Measurements from ENCODE around the gene UBE2R2.

Gene UBE2R2

DNA sequence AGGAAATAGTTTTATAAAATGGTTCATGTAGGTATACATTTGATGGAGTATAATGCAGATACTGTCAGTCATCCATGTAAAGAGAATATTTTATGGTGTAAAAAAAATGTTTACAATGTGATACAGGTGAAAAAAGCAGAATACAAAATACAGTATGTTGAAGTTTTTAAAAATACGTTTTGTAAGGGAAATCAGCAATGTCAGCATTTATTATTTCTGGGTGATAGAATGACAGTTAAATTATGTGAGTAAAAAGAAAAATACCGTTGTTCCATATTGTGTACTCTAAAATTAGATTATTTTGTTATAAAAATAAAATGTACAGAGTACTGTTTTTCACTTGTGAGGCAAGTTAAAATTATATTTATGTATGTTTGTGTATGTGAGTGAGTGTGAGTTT lies 69.0 kb downstream of the UBE2R2 start:
- no peak for DNase-seq

DNA sequence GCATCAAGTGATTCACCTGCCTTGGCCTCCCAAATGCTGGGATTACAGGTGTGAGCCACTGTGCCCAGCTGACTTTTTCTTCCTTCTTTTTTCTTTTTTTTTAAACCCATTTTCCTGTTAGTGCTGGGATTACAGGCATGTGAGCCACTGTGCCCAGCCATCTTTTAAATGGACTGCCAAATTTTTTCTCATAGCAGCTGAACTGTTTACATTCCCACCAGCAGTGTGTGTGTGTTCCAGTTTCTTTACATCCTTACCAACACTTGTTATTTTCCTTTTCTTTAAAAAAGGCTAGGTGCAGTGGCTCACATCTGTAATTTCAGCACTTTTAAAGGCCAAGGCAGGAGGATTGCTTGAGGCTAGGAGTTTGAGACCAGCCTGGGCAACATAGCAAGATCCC lies 76.9 kb downstream of the UBE2R2 start:
- no peak for DNase-seq

DNA sequence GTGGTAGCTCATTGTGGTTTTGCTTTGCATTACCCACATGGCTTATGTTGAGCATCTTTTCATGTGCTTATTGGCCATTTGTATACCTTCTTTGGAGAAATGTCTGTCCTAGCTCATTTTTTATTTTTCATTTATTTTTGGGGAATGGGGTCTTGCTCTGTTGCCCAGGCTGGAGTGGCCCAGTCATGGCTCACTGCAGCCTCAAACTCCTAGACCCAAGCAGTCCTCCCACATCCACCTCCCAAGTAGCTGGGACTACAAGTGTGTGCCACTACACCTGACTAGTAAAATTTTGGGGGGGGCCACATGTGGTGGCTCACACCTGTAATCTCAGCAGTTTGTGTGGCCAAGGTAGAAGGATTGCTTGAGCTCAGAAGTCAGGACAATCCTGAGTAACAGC lies 77.4 kb downstream of the UBE2R2 start:
- DNase-seq: no peak

DNA sequence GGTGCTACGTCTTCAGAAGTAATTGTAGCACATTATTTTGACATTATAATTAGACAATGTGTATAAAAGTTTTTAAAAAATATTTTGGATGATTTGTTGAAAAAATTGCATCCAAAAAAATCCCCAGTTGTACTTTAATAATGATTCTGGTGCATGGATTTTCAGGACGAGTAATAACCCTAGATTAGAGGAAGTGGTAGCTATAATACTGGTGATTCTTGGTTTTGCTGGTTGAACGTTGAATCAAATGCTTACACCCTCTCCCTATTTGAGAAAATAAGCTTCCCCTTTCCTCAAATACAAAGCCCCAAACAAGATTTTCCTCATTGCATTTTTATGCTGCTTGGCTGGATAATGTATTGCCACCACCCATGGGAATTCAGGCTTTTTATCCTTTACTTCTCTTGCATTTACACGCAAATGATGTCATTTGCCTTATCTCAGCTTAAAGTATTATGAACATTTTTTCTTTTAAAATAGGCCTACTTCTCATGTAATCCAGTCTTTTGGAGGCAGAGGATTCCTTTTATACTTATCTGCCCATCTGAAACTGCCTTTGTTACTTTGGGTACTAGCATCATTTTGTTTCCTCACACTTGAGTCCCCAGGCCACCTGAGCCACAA lies 86.3 kb downstream of the UBE2R2 start:
- no peak for DNase-seq

DNA sequence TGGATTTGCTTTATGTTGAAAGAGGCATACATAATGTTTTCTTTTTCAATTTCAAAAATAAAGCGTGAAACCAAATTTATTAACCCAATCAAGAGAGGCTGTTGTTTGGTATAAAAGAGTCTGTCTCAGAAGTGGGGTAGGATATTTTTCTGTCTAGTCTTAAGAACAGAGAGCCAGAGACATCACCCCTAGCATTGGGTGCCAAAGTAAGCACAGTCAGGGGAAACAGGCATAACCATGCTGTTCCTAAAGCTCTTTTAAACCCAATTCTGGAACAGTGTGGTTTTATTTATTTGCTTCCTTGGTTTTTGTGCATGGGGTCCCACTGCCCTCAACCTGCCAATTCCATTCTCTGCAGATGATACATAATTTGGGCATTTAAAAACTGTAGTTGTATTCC lies 88.2 kb downstream of the UBE2R2 start:
- no peak for DNase-seq

DNA sequence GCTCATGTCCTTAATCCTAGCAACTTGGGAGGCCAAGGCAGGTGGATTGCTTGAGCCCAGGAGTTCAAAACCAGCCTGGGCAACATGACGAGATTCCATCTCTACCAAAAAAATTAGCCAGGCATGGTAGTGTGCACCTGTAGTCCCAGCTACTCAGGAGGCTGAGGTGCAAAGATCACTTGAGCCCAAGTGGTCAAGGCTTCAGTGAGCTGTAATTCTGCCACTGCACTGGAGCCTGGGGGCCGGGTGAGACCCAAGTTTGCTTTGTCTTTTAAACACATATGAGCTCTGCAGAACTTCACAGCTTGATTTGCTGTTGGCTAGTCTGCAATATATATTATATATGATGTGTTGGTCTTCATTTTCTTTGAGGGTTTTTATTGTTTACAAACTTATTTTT lies 89.8 kb downstream of the UBE2R2 start:
- no peak for DNase-seq

DNA sequence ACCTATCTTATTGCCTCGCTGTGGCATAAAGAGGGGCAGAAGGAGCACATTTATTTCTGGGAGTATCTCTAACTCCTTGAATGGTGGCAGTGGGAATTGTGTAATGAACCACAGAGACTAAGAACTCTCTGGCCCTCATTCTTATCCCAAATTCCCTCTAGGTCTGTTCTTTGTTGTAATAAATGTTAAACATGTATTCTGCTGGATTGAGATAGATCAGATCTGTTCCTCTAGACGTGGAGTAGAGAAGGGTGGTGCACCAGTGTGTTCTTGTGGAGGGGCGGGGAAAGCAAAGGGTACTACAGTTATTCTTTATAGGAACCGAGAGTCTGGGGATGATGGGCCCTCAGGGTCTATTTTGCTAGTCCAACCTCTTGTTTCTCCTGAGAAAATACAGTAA lies 90.4 kb downstream of the UBE2R2 start:
- no peak for DNase-seq

DNA sequence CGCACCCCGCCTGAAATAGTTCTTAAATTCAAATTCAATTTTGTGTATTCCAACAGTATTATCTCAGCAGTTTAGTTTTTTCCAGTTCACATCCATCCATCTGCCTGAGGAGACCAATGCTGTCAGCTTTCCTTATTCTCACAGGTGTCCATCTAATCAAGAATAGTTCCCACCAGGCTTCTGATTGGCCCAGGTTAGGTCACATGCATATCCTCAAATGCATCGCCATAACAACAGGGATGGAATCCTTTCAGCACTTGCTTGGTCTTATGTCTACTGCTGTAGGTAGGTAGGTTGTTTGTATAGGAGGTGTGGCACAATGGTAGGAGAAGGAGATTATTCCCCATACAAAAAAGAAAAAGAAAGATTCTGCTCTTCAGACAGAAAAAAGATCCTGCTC lies 91.2 kb downstream of the UBE2R2 start:
- no peak for DNase-seq

DNA sequence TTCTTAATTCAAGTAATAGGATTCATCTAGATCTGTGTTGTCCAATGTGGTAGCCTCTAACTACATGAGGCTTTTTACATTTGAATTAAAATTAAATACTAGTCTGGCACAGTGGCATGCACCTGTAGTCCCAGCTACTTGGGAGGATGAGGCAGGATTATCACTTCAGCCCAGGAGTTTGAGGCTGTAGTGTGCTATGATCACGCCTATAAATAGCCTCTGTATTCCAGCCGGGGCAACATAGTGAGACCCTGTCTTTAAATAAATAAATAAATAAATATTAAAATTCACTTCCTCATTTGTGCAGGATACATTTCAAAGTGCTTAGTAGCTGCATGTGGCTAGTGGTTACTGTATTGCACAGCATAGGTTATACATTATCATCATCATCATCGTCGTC lies 91.8 kb downstream of the UBE2R2 start:
- no peak for DNase-seq

DNA sequence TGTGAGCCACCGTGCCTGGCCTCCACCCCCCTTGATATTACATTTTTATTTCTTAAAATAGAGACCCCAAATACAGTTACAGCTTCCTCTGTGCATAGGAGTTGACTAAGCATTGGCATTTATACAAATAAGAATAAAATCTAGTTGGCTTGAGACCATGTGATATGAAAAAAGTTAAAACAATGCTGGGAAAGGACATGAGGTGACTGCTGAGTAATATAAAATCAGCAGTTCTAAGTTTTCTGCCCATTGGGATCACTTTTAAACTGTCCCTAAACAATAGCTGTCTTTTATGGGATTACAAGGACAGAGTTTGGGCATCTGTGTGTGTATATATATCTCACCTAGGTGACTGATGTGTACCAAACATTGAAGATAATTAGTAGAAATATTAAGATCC lies 96.6 kb downstream of the UBE2R2 start:
- no peak for DNase-seq

DNA sequence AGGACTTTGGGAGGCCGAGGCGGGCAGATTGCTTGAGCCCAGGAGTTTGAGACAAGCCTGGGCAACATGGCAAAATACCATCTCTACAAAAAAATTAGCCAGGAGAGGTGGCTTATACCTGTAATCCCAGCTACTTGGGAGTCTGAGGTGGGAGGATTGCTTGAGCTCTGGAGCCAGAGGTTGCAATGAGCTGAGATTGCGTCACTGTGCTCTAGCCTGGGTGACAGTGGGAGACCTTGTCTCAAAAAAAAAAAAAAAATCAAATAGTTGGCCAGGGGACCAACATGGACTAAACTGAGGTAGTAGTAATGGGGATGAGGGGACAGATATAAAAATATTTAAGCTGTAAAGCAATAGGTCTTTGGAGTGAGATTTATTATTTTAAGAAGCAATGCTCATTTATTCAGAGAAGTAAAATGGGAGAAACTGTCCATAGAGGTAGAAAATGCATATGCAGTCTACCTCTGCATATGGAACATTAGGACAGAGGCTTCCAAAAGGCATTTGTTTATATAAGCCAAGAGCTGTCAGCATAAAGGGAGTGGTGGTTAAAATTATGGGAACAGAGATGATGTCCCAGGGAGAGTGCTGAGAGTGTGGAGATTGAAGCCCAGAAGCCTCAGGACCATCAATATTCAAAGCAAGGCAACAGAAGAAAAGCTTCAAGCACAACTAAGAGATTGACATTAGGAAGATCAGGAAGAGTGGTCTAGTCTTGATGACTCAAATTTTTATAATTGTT lies 98.1 kb downstream of the UBE2R2 start:
- DNase-seq: no peak

DNA sequence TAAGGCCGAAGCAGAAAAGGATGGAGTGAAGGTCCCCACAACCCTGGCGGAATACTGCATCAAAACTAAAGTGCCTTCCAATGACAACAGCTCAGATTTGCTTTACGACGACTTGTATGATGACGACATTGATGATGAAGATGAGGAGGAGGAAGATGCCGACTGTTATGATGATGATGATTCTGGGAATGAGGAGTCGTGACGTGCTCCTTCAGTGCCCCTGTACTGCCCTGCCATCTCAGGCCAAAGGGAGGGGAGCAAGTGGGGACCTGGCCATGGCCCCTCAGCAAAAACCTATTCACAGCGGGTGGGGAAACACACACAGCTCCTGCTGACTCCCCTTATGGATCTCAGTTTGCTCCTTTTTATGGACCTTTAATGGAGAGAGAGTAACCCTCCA lies 100.1 kb downstream of the UBE2R2 start:
- DNase-seq: no peak

DNA sequence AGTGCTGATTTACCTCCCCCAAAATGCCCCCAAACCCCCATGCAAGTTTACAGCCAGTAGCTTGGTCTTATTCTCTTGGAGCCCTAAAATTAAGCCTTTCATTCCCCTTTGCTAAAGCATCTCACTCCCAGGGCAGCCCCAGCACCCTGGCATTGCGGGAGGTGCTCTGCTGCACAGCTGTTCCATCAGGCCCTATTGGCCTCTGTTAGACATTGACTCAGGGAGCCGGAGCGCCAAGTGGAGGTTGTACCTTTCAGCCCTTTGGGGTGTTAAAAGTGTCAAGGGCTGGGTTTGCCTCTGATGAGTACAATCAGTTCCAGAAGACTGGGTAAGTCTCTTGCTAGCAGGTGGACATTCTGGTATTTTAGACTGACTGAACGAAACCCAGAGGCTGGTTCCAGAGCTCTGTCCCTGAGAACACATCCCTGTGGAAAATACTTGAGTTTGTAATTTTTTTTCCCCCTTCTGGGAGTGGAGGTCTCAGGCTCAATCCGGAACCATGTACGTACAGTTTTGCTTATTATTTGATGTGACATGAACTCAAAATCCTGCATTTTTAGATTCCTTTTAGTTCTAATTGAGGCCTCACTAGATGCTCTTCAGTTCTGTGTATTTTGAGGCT lies 102.4 kb downstream of the UBE2R2 start:
- no peak for DNase-seq

DNA sequence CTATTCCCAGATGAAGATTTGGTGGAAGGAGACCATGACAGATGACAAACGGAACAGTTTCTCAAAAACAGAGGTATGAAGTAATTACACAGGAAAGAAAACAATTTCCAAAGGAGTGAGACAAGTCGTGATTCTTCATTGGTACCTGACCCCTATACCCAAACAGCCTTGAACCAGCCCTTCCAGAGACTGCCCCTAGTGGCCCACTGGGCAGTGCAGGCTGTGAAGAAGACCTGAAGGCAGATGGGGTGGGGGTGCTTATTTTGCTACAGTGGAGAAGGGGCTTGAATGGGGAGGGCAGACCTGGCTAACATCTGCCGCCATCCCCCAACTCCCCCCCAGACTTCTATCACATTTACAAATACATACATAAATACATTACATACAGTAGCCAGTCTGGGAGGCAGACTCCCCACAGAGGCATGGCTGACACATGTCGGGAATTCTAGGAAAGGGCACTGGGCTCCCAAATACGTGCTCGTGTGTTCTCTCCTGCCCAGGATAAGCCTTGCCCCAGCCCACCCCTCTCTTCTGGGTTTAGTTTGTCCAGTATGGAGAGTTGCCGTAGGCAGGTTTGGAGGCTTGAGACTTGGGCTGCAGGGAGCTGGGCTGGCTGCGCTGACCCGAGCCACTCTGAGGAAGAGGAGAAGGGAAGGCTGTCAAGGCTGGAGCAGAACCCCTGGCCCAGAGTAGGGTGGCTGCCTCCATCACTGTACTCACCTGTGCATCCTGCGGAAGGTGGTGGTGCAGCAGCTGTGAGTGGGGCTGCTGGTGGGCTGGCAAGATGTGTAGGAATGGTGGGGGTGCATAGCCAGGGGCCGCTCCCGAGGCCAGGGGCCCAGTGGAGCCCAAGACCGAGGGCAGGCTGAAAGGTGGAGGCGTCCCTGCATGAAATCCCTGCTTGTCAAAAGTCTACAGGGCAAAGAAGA lies 105.3 kb downstream of the UBE2R2 start:
- no peak for DNase-seq

DNA sequence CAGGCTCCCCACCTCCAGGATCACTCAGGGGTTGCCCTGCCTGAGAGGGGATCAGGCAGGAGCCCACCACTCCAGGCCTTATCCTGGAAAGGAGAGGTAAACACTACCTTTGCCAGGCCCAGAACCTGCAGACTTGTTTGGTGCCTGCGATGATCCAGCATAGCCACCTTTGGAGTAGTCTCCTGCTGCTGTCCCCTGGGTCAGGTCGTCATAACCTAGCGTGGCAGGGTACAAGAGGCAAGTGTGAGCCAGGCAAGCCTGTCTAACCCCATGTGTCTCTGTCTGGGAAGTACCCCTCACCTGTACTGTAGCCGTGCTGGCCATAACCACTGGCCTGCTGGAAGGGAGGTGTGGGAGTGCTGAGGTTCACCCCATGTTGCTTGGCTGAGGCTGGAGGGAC lies 106.1 kb downstream of the UBE2R2 start:
- DNase-seq: no peak

DNA sequence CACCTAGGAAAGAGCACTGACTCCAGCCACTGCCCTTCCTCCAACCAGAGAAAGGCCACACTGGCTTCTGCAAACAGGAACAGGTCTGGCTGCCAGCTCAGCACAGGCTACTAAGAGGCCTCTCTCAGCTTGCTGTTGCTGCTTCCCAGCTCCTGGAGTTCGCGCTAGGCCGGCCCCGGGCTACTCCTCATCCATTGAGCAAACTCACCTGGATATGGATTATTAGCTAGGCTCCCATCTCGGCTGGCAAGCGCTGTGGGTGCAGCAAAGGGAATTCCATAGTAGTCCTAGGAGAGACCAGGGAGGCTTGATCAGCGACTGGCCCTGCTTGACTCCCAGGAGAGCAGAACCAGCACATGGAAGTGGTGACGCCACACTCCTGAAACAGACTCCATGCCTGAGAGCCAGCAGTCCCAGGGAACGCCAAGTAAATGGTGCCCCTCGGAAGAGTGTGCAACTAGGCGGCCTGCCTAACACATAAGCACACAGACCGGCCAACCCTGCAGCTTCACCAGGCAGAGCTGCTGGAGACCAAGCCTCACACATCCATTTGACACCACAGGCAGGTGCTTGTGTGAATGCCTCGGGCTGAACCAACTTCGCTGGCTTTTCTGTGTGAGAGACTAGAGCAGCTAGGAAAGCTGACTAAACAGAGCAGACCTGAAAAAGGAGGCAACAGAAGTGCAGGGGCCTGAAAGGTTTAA lies 107.2 kb downstream of the UBE2R2 start:
- no peak for DNase-seq

DNA sequence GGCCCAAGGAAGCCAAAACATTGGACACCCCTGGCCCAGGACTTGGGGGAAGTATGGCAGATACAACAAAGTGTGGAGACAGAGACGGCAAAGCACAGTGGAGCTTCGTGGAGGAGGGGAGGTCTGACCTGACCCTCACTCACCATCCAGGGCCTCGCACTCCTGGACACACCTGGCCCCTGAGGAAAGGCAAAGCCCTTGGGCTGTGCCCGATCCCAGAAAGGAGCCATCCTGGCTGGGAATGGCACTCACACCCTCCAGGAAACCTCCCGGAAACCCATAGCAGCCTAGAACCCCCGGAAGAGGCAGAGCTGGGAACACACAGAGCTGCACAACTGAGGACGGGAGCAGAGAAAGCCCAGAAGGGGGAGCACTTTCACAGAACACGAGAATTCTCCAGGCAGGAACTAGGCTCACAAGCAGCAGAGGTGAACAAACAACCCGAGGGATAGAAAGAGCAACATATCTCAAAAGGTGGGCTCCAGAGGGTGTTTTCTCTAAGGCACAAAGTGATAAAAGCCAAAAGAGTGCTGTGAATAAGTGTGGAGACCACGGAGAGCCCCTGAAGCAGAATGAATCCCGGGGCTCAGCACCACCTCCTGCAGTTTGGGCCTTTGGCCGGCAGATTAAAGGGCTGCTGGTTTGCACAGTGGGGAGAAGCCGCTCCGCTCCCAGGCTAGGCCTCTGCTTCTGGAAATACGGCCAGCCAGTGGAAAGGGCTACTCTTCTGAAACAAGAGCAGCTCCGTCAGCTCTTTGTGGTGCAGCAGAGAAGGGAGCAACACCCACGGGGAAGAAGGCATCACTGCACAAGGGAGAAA lies 108.2 kb downstream of the UBE2R2 start:
- peak in 1 of 2 experiments; percentile 17 for DNase-seq

DNA sequence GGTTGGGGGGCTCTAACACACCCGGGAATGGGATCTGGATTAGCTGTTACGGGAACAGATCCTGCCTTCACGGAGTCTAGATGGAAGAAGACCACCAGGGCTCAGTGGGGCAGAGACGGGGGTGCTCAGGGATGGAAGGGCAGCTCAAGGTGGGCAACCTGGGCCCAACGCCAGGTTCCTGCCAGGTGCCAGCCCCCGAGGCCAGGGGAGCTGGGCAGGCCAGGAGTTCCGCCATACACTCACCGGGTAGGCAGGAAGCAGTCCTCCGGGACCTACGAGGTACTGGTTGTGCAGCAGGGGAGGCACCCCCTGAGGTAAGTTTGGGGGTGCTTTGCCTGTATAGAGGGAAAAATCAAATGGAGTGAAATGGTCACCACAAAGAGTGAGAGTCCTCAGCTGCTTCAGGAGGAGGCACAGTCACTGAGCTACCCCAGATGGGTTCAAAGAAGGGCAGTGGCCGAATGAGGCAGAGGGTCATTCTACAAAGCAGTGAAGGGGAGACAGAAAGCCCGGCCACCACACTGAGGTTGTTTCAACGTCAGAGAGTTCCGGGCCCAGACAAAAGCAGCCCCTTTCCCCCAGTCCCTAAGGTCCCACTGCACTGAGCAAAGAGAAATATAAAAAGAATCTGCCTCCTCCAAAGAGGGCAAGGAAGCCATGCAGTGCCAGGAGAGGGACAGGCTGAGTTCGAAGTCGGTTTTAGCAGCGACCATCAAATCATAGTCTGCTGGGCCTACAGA lies 110.0 kb downstream of the UBE2R2 start:
- no peak for DNase-seq

DNA sequence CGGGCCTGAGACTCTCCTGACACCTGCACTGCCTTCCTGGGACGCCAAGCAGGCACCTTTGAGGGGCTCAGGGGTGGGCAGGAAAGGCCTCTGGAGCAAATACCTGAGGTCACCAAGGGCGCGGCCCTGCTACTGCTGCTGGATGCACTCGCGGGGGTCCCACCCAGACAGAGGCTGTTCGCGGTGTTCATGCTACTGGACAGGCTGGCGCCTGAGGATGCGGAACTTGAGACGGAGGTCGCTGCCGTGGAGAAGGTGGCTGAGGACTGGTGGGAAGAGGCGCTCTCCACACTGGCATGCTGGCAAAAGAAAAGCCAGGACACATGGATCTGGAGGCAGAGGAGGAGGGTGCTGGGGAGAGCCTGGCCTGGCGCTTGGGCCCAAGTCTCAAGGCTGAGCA lies 110.7 kb downstream of the UBE2R2 start:
- no peak for DNase-seq

DNA sequence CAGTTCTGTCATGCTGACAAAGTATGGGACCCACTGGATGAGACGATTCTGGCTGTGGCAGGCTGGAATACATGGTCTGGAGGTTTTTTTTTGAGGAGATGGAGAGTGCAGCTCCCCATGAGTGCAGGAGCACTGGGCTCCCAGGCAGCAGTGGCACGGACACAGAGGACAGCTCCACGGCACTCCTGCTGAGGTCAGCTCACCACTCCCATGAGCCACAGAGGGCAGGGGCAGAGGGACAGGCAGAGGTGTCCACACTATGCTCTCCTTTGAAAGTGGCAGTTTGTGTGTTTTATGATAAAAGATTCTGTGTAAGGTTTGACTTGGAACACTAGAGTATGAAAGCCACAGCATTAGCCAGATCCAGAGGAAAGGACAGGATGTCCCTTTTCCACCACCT lies 114.4 kb downstream of the UBE2R2 start:
- no peak for DNase-seq
